GM12878 (cell line): Measurements from ENCODE around the gene MESD. TPM values are rescaled to one million over a fixed set of nuclear protein-coding genes. Genes with fewer than 3 reads are reported as not detected.

Experiments
- CBX3 ChIP-seq: fragments of 200-600 bp; sonication (generic); IDR thresholded peaks from 2 replicates; pipeline ENCODE4 v1.6.1; 2016; ENCODE audit warnings: low read depth, borderline replicate concordance
- CREB1 ChIP-seq: IDR thresholded peaks from 2 replicates; pipeline ENCODE4 v1.6.1; 2012; ENCODE audit warnings: low read depth, mild to moderate bottlenecking, inconsistent platforms
- HDAC6 ChIP-seq: fragments of 200-600 bp; sonication (generic); IDR thresholded peaks from one replicate; pipeline ENCODE4 v1.8.0; 2017; ENCODE audit warnings: antibody characterized with exemption; ENCODE audit not compliant: unreplicated experiment
- IKZF1 ChIP-seq: fragments of 450-650 bp; conservative IDR thresholded peaks from 2 replicates; pipeline ENCODE4 v1.6.1; 2017; ENCODE audit warnings: antibody characterized with exemption, mild to moderate bottlenecking
- MXI1 ChIP-seq: fragments of 150-350 bp; IDR thresholded peaks from 2 replicates; pipeline ENCODE4 v1.6.1; 2011; ENCODE audit warnings: low read depth, mild to moderate bottlenecking, inconsistent platforms, low read length, improper control_type of control experiment
- RB1 ChIP-seq: fragments of 450-650 bp; formaldehyde crosslinking; IDR thresholded peaks from 2 replicates; pipeline ENCODE4 v1.6.1; 2017; ENCODE audit warnings: mild to moderate bottlenecking, borderline replicate concordance
- SMAD1 ChIP-seq: fragments of 450-650 bp; IDR thresholded peaks from 2 replicates; pipeline ENCODE4 v1.6.1; 2018; ENCODE audit warnings: mild to moderate bottlenecking, low read depth; ENCODE audit not compliant: partially characterized antibody
- polyA plus RNA-seq, 11 experiments: library from polyadenylated mRNA; depleted of rRNA in 4 of 11; unstranded in 6 of 11; stranded (reverse) in 5 of 11; fragments of >200 nt; fragmentation: Nextera tagmentation in 4 of 11; fragmentation: Illumina TruSeq in 1 of 11; extraction: Ambion mirVana in 4 of 11; extraction: Trizol in 1 of 11; gene quantifications; 1 replicate in 1 of 11; 2 replicates in 10 of 11; pipeline versions ENCODE4 v1.2.1 to v1.2.3, GENCODE V29; 2011 to 2016; ENCODE audit warnings: inconsistent platforms in 2 of 11, missing spikeins in 2 of 11, low read depth in 1 of 11
- total RNA-seq, 4 experiments: library from RNA; depleted of rRNA in 3 of 4; stranded (reverse); fragments of >200 nt in 3 of 4; fragmentation: Illumina TruSeq in 1 of 4; extraction: Trizol in 1 of 4; gene quantifications; 2 replicates each; pipeline versions ENCODE4 v1.2.1 to v1.2.3, GENCODE V29; 2013 to 2021
- TF ChIP-seq, protein P1 (sequence below): fragments of 450-650 bp; IDR thresholded peaks from 2 replicates; pipeline ENCODE4 v1.6.1; 2016; ENCODE audit warnings: mild to moderate bottlenecking, moderate library complexity, borderline replicate concordance
- TF ChIP-seq, protein P2 (sequence below): IDR thresholded peaks from 2 replicates; pipeline ENCODE4 v1.6.1; 2012; ENCODE audit warnings: low read depth, low read length, improper control_type of control experiment

The MESD gene
- total and polyA plus RNA-seq, 10 of the 15 experiments (the other 5 are each of a cell fraction or from before 2014, with no cell fraction given): 10.2 to 39.8 (median 20.9) TPM

- peak; percentile 63; the same call in 1 of the 2 replicates for TF ChIP-seq RB1
- TF ChIP-seq, protein P1, sequence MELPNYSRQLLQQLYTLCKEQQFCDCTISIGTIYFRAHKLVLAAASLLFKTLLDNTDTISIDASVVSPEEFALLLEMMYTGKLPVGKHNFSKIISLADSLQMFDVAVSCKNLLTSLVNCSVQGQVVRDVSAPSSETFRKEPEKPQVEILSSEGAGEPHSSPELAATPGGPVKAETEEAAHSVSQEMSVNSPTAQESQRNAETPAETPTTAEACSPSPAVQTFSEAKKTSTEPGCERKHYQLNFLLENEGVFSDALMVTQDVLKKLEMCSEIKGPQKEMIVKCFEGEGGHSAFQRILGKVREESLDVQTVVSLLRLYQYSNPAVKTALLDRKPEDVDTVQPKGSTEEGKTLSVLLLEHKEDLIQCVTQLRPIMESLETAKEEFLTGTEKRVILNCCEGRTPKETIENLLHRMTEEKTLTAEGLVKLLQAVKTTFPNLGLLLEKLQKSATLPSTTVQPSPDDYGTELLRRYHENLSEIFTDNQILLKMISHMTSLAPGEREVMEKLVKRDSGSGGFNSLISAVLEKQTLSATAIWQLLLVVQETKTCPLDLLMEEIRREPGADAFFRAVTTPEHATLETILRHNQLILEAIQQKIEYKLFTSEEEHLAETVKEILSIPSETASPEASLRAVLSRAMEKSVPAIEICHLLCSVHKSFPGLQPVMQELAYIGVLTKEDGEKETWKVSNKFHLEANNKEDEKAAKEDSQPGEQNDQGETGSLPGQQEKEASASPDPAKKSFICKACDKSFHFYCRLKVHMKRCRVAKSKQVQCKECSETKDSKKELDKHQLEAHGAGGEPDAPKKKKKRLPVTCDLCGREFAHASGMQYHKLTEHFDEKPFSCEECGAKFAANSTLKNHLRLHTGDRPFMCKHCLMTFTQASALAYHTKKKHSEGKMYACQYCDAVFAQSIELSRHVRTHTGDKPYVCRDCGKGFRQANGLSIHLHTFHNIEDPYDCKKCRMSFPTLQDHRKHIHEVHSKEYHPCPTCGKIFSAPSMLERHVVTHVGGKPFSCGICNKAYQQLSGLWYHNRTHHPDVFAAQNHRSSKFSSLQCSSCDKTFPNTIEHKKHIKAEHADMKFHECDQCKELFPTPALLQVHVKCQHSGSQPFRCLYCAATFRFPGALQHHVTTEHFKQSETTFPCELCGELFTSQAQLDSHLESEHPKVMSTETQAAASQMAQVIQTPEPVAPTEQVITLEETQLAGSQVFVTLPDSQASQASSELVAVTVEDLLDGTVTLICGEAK: peak; percentile 24; the same call in 1 of the 2 replicates
- TF ChIP-seq CBX3: no peak
- TF ChIP-seq SMAD1: no peak
- peak; percentile 54; the same call in 1 of the 2 replicates for TF ChIP-seq MXI1
- peak; percentile 87 for TF ChIP-seq HDAC6
- peak; percentile 56; the same call in 1 of the 2 replicates for TF ChIP-seq CREB1
- TF ChIP-seq IKZF1: peak; percentile 64; the same call in 1 of the 2 replicates
- TF ChIP-seq, protein P2, sequence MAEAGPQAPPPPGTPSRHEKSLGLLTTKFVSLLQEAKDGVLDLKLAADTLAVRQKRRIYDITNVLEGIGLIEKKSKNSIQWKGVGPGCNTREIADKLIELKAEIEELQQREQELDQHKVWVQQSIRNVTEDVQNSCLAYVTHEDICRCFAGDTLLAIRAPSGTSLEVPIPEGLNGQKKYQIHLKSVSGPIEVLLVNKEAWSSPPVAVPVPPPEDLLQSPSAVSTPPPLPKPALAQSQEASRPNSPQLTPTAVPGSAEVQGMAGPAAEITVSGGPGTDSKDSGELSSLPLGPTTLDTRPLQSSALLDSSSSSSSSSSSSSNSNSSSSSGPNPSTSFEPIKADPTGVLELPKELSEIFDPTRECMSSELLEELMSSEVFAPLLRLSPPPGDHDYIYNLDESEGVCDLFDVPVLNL: peak; percentile 57; the same call in 1 of the 2 replicates
- TF ChIP-seq, all 136 proteins: peak for 37
These were observed at the start of gene MESD (continued) for GRCh38 chr15:80989518-80990478.
